RPMI7951 (cell line): Measurements from ENCODE around the gene PRR5L. TPM values are rescaled to one million over a fixed set of nuclear protein-coding genes. Genes with fewer than 3 reads are reported as not detected.

Source experiments
- DNase-seq: peaks from one replicate; pipeline ENCODE4 v3.0.0-alpha.2; 2012; ENCODE audit warnings: low read depth
- total RNA-seq: library from RNA; depleted of rRNA; stranded (reverse); fragments of >200 nt; shearing (Covaris generic); gene quantifications from 2 replicates; pipeline ENCODE4 v1.2.3, GENCODE V29; 2014

PRR5L gene
- total RNA-seq, 1 experiment from 2014 or later: 23.2 TPM

DNA sequence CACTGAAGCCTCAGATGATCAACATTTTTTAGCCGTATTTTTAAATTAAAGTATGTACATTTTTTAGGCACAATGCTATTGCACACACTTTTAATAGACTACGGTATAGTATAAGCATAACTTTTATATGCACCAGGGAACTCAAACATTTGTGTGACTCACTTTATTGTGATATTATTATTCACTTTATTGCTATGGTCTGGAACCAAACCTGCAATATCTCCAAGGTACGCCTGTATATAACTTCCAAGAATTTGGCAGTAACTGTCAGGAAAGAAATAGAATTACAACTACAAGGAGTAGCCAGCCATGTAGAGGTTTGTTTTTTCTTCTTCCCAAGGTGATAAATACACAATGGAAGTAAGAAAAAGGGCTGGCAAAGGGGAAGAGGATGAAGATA, 62.3 kb downstream of the PRR5L start:
- no peak for DNase-seq

DNA sequence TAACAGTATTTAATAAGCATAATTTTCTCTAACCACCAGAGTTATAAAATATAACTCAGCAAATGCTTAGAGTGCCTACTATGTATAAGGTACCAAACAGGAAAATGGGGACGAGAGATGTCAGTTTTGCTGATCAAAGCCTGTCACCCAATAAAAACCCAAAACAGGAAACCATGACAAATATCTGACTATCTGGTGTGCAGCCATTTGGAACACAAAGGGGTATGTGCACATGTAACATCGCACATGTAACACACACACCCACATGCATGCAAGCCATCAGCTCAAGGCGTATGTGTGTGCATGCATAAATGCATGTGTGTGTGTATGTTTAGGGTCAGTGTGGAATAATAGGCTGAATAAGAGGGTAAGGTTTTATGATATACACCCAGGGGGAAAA, 64.2 kb downstream of the PRR5L start:
- no peak for DNase-seq

DNA sequence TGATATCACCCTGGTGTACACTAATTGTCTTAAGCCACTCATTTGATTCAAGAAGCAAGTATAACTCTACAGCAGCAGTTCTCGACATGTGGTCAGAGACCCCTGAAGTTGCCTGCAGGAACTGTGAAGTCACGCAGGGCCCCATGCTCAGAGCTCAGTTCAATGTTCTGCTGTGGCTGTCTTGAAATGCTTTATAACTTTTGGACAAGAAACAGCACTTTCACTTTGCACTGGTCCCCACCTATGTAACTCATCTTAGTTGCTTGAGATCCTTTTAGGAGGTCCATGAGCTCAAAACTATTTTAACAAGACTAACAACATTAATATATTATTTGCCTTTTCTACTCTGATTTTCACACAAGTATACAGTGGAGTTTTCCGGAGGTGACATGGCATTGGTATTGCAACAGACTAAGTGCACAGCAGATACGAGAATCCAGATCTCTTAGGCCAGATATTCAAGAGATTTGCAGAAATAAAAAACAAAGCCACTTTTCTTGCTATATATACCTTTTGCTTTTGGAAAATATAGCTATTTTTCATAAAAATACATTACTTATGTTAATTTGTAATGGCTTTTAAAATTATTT, 64.8 kb downstream of the PRR5L start:
- DNase-seq: no peak

DNA sequence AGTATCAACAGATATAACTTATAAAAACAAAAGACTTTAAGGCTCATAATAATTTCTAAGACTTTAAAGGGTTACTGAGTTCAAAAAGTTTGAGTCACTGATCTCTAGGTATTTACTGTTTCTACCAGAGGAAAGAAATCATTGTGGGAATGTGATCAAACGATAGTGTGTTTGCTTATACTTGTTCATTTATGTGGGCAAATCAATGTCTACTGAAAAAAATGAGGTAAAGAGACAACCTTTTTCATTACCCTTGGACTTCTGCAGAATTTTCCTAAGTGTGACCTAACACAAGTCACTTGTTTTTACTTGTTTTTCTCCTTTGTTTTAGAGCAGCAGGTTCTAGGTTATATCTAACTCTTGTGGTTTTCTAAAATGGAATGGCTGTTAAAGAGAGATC, 65.4 kb downstream of the PRR5L start:
- no peak for DNase-seq

DNA sequence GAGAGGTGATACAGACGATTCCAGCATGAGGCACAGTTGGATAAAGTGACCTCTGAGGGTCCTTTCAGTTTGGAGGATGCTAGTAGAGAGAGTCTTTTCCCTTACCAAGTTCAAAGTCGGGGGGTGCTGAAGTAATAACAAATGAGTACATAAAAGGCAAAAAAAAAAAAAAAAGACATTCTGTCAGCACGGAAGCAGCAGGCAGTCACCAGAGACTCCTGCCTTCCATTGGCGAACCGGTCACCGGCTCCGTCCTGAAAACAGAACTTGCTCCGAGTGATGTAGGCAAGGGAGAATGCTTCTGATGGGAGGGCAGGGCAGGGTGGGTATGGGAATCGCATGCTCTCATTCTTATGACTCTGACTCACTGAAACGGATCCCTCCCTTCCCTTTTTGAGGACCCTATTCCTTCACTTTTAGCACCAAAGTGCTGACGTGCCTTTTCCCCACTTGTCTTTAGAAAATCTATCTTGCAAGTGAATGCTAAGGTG, 65.9 kb downstream of the PRR5L start:
- DNase-seq: peak; percentile 73

DNA sequence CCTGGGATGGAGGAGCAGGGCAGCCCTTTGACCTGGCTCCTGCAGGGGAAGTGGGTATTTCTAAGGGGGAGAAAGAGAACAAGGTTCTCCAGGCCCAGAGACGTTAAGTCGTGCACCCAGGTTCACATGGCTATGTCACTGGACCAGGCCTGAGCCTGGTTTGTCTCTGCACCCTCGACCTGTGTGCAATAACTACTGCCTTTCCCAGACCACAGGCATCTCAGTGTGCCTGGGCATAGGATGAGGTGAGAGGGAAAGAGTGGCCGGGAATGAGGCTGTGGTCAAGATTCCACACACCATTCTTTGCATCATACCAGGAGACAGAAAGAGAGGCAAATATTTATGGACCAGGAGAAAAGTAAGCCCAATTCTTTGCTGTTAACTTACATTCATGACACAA, 66.8 kb downstream of the PRR5L start:
- DNase-seq: peak; percentile 71

DNA sequence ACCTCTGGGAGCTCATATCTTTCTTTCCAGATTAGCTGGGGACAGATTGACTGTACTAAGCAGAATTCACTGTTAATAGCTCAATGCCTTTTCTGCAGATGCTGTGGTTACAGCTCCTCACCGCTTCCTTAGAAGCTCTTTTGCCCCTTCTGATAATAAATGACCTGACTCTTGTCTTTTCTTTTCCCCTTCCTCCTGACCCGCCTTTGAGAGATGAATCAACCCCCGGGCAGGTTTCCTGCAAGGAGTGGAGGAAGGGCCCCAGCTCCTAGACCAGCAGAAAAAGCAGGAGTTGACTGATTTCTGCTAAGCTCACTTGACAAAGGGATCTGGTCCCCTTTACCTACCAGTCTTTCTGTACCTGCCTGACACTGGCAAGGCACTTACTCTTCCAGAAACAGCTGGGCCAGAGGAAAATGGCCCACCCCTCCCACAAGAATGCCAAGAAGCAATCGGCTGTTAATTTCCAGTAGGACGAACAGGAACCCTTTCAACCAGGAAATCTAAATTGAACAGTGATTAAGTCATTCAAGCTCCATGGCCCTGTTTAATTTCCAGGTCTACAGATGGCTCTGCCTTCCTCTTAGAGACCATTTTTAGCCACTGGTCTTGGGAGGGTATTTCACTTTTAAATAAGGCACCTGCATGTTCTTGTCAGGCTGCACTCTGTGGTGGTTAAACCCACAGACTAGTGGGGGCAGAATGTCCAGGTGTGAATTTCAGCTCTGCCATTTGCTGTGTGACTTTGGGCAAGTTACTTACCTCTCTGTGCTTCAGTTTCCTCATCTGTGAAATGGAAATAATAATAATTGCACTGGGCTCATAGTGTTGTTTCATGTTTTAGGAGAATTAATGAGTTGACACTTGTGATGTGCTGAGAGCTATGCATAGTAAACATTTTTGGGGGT, 67.5 kb downstream of the PRR5L start:
- peak; percentile 54 for DNase-seq

DNA sequence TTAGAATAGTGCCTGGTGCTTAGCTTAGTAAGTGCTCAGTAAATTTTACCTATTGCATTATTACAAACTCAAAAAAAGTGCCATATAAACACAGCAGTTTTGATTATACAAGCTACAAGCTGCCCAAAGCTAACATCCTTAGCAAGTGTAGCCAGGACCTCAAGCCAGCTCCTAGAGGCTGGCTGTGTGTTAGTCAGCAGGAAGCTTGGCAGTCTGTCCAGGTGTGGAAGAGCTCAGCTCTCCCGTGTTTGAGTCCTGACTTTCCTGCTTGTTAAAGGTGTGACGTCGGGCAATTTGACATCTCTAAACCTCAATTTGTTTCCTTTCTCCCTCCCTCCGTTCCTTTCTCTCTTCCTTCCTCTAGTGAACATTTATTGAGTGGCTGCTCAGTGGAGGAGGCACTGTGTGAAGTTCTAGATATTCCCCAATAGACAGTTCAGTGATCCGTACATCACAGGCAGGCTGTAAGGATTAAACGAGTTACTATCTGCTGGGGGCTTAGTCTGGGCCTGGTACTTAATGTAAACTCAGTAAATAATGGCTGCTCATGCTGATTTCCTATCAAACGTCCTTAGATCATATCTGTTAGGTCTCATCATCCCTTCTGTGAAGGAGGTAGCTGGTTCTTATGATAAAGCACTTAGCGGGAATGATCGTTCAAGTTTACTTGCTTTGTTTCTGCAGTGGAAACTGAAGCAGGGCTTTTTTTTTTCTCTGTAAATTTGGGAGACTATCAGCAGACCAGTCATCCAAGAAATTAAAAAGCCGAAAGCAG, 68.7 kb downstream of the PRR5L start:
- no peak for DNase-seq

DNA sequence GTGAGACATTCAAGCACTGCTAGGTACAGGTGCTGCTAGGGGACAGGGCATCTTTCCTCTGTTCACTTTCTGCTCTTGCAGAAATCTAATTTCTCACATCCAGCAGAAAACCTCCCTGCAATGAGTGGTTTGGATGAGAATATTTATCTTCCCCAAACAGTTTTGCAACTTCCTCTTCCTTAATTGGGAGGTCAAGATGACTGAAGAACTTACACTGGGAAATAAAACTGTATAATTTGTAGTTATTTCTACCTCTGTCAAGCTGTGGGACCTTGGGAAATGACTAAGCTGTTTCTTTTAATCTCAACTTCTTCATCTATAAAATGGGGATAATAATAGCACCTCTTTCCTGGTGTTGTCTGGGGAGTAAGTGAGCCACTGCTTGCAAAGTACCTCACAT, 69.8 kb downstream of the PRR5L start:
- no peak for DNase-seq

DNA sequence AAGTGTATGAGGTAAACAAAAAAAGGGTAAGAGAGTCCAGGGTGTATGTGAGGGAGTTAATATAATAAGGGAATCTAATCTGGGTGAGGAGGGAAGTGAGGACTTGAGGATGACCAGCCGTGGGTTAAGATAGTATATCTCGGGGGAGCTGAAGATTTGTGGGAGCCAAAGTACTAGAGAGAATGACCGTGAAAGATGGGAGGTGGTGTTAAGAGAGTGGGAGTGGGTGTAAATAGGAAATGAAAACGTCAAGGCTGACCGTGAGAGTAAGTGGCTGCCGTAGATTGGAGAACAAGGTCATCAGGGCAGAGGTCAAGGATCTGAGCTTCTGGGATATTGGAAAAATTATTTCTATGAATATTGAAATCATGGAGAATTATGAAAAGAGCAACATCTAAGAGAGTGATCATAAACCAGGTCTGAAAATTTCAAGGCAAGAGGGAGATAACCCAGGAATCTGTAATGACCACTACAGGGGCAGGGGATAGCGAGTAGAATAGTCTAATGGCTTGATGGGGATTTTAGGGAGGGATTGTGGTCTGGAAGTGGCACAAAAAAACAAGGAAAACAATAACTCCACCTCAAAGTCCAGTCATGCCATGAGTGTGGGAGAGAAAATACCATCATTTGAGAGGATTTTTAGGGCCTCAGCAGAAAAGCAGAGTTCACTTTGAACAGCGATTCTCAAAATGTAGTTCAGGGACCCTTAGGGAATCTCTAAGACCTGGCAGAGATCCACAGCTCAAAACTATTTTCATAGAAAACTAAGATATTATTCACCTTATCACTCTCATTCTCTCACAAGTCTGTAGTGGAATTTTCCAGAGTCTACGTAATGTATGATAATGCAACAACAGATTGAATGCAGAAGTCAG, 72.0 kb downstream of the PRR5L start:
- no peak for DNase-seq

DNA sequence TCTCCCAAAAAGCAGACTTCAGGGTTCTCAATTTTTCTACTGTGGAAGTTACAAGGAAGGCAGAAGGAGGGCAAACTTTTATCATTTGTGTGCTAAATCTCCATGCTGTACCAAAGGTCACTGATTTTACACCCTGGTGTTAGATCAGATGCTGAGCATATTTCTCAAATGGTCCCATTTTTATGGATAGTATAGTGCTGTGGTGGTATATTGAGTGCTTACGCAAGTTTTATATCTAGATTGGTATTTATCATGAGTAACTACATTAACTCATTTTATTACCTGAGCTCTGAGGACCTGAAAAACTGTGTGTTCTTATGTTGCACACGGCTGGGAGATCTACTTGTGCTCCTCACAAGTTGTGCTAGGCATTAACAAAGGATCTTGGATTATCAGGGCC, 75.1 kb downstream of the PRR5L start:
- no peak for DNase-seq

DNA sequence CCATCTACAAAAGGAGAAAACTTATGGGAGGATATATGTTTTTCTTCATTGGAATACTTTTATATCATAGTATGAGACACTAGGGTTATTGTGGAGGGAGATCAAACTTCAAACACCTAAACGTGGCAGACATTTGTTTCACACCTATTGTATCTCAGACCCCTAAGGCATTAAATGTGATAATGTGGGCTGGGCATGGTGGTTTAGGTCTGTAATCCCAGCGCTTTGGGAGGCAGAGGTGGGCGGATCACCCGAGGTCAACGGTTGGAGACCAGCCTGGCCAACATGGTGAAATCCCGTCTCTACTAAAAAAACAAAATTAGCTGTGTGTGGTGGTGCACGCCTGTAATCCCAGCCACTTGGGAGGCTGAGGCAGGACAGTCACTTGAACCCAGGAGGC, 75.5 kb downstream of the PRR5L start:
- no peak for DNase-seq

DNA sequence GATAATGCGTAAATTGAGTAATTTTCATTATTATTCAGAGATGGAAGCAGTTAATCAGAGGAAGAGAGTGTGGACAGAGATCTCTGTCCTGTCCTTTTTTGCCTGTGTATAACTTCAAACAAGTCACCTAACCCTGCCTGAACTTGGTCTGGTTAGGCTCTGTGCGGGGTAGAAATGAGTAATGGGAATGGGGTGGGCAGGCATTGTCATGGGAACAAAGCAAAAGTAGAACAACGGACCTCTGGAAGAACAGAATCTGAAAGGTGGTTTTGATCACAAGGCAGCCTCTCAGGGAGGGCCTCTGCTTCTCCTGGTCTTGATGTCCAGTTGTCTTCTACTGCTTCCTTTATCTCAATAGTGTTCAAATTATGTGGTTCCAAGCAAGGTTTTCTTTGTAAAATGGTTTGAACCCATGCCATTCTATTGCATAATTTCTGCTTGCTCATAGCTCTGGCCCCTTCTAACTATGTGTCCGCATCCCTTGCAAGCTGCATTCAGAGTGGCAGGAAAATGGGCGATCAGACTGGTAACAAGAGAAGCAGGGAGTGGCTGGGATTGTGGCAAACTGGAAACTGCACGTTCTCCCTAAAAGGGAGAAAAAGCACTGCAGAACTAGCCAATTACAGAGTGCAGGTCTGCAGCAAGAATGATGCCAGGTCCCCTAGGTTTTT, 76.1 kb downstream of the PRR5L start:
- peak; percentile 85 for DNase-seq

DNA sequence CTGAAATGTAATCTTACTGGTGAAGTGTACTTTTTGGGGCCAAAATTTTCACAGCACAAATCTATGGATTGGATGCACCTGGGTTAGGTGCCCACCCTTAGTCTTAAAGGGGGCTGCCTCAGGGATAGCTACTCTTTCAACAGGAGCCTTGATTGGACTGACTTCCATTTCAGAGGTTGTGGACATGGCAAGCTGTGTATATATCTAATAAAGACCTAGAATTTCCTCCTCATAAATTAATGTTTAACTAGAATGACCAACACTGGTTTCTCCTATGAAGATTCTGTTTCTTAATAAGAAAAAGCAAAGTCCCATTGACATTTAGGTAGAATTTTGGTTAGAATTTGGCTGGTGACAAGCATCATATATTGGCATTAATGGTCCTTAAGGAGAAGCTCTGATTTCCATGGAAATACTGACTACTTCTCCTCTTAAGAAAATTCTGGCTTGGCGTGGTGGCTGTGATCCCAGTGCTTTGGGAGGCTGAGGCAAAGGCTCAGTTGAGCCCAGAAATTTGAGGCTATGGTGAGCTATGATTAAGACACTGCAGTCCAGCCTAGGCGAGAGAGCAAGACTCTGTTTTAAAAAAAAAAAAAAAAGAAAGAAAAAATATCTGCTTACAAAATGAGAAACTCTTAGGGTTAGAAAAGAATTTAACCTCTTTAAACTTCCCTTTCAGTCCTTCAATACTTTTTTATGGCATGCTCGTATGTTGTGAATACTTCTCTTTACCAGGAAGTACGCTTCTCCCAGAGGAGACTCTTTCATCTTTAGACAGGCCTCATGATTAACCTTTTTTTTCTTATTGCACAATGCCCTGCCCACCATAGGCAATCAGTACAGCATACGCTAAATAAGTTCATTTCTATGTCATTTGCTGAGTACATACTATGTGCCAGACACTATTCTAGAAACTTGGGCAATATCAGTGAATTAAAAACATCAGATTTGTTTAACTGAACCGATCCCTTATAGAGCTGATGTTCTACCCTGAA, 77.2 kb downstream of the PRR5L start:
- DNase-seq: no peak

DNA sequence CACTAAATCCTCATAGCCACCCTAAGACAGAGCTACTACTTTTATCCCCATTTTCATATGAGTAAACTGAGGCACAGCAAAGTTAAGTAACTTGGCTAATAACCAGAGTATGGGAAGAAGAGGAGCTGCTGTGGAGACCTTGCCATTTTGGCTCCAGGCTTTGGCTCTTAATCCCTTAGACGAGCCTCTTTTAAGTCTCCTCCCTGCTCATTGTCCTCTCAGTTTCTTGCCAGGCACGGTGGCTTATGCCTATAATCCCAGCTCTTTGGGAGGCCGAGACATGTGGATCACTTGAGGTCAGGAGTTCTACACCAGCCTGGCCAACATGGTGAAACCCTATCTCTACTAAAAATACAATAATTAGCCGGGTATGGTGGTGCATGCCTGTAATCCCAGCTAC, 78.6 kb downstream of the PRR5L start:
- no peak for DNase-seq

DNA sequence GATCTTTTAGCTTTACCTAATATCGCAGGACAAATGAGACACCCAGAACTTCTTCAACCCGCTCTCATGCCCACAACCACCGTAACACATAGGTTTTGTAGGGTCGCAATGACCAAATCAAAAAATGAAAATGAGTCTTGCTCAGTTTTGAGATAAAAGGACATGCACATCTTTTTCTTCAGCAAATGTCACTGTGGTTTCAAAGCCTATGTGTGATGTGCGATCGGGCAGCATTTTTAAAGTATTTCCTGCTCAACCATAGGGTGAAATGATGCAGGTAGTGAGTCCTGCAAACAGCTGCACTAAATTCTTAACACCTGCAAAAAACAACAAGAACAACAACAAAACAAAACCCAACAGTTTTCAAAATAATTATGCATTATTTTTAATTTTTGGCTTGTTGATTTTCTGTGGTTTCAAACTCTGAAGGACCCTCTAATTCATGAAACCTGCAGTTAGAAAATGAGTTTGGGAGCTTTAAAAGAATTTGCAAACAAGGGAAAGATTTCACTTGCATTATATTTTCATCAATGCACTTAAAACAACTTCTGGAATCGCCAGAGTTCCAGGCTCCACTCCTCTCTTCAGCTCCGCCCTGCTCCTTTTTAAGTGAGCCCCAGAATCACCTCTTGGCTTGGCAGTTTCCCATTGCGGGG, 79.4 kb downstream of the PRR5L start:
- DNase-seq: no peak

DNA sequence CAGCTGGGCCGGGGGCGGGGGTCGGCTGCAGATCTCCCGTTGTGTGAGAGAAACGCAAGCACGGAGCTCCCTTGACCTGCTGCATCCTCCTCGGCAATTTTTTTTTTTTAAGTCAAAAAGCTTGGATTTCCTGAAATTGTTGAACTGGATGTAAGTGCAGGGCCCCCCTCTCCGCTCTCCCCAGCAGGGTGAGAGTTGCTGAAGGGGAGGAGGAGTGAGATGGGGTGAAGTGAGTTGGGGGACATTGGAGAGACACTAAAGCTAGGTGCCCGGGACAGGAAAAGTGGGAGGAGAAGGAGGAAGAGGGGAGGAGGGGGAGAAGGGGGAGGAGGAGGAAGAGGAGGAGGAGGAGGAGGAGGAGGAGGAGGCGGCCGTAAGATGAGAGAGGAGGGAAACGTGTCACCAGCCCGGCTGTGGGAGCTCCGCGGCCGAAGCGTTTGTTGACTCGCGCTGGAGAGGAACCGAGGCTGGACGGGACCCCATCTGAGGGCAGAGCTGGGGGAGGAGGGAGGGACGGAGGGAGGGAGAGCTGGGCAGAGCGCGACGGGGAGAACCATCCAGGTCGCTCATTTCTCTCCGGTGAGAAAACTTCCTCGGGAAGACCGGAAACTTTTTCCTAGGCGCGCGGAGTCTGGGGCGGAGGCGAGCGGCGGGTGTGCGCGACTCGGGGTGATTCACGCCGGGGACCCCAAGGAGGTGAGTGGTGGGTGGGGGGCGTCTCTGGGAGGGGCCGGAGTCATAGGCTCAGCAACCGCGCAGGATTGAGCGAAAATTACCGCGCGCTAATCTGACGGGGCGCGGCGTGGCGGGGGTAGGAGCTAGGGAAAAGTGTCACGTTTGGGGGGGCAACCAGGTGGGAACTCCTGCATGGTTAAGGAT, 80.2 kb downstream of the PRR5L start:
- DNase-seq: peak; percentile 56
